NOMO-1 (cell line): ENCODE measurements around the gene SLC45A2.

Experiments used
- DNase-seq, 2 experiments: peaks; one replicate each; lab custom pipeline; 2025; ENCODE audit not compliant: unreplicated experiment in 2 of 2; lab: John Stamatoyannopoulos, UW

The SLC45A2 gene

GRCh38 chr5:34007621-34008600, 23.4 kb upstream of the SLC45A2 start, which contains the start of gene AMACR:
AMACR (minus strand) TSS chr5:34008050; CDS start chr5:34008019, 31 bp downstream.
- DNase-seq: peak; percentile 99 to 100

GRCh38 chr5:34007201-34007620, 22.7 kb upstream of the SLC45A2 start:
- no peak for DNase-seq

- DNase-seq: no peak
Observed at GRCh38 chr5:34005681-34006080, 21.2 kb upstream of the SLC45A2 start.

GRCh38 chr5:34005211-34005610, 20.7 kb upstream of the SLC45A2 start:
- DNase-seq: no peak

- DNase-seq: no peak
Observed at GRCh38 chr5:34003941-34004340, 19.4 kb upstream of the SLC45A2 start.

GRCh38 chr5:34002629-34003328, 18.3 kb upstream of the SLC45A2 start:
- DNase-seq: no peak

- DNase-seq: peak; percentile 60 to 82
Observed at GRCh38 chr5:34001241-34001841, 16.8 kb upstream of the SLC45A2 start.

GRCh38 chr5:33999978-34000377, 15.5 kb upstream of the SLC45A2 start:
- DNase-seq: no peak

GRCh38 chr5:33997331-33997983, 13.0 kb upstream of the SLC45A2 start:
- DNase-seq: peak; percentile 93 to 99

- DNase-seq: peak; percentile 43 to 68
Observed at GRCh38 chr5:33995865-33996264, 11.4 kb upstream of the SLC45A2 start.

- DNase-seq: no peak
Observed at GRCh38 chr5:33994845-33995244, 10.4 kb upstream of the SLC45A2 start.

GRCh38 chr5:33992864-33993263, 8.4 kb upstream of the SLC45A2 start:
- DNase-seq: no peak

- DNase-seq: no peak
Observed at GRCh38 chr5:33985447-33985846, 954 bp upstream of the SLC45A2 start.

GRCh38 chr5:33984178-33984577, 315 bp downstream of the SLC45A2 start:
- DNase-seq: no peak

GRCh38 chr5:33981408-33982162, 2.9 kb downstream of the SLC45A2 start:
- no peak for DNase-seq

GRCh38 chr5:33980030-33980429, 4.5 kb downstream of the SLC45A2 start:
- DNase-seq: no peak

- no peak for DNase-seq
Observed at GRCh38 chr5:33978306-33978705, 6.2 kb downstream of the SLC45A2 start.

- no peak for DNase-seq
Observed at GRCh38 chr5:33976307-33976706, 8.2 kb downstream of the SLC45A2 start.

GRCh38 chr5:33975852-33976251, 8.6 kb downstream of the SLC45A2 start:
- DNase-seq: no peak

- no peak for DNase-seq
Observed at GRCh38 chr5:33973271-33973670, 11.2 kb downstream of the SLC45A2 start.
